H54 (cell line): Measurements from ENCODE around the gene ACTA1.
"Not testable (repeated sequence)": the region's sequence is repeated elsewhere in the genome, so short reads cannot be mapped to it uniquely, and the experiment has no call there.

Experiments used
- DNase-seq: peaks from one replicate; pipeline ENCODE4 v3.0.0; 2011; ENCODE audit warnings: low spot score, mixed read lengths; ENCODE audit not compliant: insufficient read length
- FAIRE-seq: peaks from 3 replicates; lab custom pipeline; 2011; peaks lifted over from hg19 to GRCh38; lab: Jason Lieb, UNC
- POLR2A ChIP-seq: IDR thresholded peaks from 2 replicates; pipeline ENCODE4 v1.6.1; 2011; ENCODE audit warnings: low read depth, mild to moderate bottlenecking, low read length

Gene ACTA1

GRCh38 chr1:229431284-229432115 is 2.4 kb downstream of the ACTA1 start:
- FAIRE-seq: no peak
- no peak for TF ChIP-seq POLR2A
- no peak for DNase-seq

DNA sequence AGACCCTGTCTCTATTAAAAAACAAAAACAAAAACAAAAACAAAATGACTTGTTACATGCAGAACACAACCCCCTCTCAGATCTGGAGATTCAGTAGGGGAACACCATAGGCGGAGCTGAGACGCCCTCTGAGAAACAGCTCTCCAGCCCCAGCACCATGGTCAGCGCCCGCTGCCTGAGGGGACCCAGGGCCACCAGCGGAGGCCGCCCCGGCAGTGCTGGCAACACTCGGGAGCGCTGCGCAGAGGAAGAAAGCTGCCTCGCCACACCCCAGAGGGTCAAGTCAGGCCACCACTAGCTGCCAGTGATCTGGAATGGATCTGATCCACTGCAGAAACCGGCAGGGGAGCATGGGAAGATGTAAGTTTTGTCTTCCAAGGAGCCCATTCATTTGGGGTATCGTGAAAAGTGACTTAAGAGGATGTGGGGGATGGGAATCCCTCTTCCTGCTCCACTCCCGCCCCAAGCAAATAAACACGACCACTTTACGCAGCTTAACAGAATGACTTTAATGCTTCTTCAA is 3.1 kb downstream of the ACTA1 start:
- FAIRE-seq (no peak), DNase-seq (no peak)
- no peak for TF ChIP-seq POLR2A

GRCh38 chr1:229428256-229428655 is 5.6 kb downstream of the ACTA1 start:
- FAIRE-seq (no peak), DNase-seq (no peak)

DNA sequence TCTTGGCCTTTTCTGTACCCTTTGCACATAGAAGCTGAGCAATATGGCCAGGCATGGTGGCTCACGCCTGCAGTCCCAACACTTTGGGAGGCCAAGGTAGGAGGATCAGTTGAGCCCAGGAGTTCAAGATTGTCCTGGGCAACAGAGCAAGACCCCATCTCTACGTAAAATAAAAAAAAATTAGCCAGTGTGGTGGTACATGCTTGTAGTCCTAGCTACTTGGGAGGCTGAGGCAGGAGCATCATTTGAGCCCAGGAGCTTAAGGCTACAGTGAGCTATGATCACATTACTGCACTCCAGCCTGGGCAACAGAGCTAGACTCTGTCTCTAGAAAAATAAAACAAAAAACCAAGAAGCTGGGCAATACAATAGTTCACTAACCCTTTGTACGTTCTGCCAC is 6.3 kb downstream of the ACTA1 start:
- no peak for DNase-seq
- TF ChIP-seq POLR2A: no peak
- FAIRE-seq: no peak

More at GRCh38 chr1:229428256-229428655, 5.6 kb downstream of the ACTA1 start:
- TF ChIP-seq POLR2A: no peak

- TF ChIP-seq POLR2A: no peak
- no peak for FAIRE-seq
Observed at GRCh38 chr1:229425564-229426159, 8.2 kb downstream of the ACTA1 start.

GRCh38 chr1:229420765-229421164 is 13.1 kb downstream of the ACTA1 start:
- DNase-seq (no peak), FAIRE-seq (no peak)
- TF ChIP-seq POLR2A: no peak

More at GRCh38 chr1:229425564-229426159, 8.2 kb downstream of the ACTA1 start:
- no peak for DNase-seq

- no peak for DNase-seq
- TF ChIP-seq POLR2A: no peak
- FAIRE-seq: no peak
Observed at GRCh38 chr1:229420224-229420623, 13.7 kb downstream of the ACTA1 start.

- not testable (repeated sequence) for FAIRE-seq, DNase-seq
Observed at GRCh38 chr1:229418586-229418985, 15.3 kb downstream of the ACTA1 start.

GRCh38 chr1:229412810-229413209 is 21.1 kb downstream of the ACTA1 start:
- not testable (repeated sequence) for DNase-seq, FAIRE-seq

GRCh38 chr1:229412056-229412455 is 21.8 kb downstream of the ACTA1 start:
- DNase-seq (no peak), FAIRE-seq (no peak)
- TF ChIP-seq POLR2A: no peak

DNA sequence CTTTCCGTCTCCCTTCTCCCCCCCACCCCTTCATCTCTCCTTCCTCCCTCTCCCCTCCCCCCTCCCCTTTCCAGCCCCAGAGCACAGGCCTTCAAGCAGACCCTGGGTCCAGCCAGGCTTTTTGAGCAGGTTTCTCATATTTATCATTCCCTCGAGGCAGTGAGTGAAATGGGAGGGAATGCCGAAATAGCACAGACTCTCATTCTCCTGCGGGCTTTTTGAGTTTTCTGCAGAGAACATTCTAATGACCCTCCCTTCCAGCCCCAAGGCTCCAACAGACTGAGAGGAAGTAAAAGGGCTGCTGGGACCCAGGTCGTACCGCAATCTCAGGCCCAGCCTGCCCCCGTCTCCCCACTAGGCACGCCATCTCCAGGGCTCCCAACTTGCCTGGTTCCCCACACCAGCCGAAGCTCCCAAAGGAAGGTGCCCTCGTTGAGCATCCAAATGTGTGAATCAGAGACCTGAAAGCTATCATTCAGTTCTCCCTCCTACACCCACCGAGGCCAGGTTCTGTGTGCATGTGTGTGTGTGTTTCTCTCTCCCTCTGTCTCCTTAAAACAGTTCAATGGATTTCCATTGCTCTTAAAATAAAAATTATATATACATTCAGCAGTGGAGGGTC is 22.3 kb downstream of the ACTA1 start:
- TF ChIP-seq POLR2A: no peak

DNA sequence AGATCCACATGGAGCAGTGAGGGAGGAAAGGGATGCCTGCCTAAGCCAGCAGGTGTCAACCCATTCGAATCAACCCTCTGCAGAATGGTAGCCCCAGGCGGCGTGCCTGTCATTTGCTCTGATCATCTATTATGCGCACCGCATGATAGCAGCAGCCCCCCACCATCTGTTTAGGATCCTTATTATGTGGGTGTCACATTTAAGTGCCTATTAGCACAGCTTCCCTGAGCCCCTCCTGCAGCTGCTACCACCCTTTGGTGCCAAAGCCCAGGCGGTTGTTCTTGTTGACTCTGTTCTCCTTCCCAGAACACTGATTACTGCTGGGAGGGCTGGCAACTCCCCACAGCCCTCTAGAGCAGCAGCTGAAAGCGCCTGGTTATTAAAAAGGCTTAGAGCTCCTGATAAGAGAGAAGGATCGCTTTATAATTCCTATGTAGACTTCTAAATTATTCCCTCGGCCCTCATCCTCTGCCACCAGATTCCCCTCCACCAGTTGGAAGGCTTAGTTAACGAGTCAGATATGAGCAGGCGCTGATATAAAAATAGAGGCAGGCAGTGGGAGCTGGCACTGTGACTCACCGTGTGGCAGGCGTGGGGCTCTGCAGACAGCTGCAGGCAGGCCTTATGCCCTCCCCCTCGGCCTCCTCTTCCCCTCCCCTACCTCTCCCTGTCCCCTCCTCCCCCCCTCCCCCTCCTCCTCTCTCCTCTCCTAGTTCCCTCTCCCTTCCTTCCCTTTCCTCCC is 23.0 kb downstream of the ACTA1 start:
- DNase-seq: peak; percentile 90
- no peak for FAIRE-seq

More for the DNA sequence above, 22.3 kb downstream of the ACTA1 start:
- FAIRE-seq: no peak
- no peak for DNase-seq

GRCh38 chr1:229410370-229410691 is 23.6 kb downstream of the ACTA1 start:
- FAIRE-seq (no peak), DNase-seq (no peak)
- no peak for TF ChIP-seq POLR2A

More for the DNA sequence above, 23.0 kb downstream of the ACTA1 start:
- no peak for TF ChIP-seq POLR2A
